HPDE6-E6E7 (cell line): Measurements from ENCODE around the gene CPXM2.

Source experiments
- DNase-seq: peaks from one replicate; pipeline ENCODE4 v3.0.0; 2011; ENCODE audit warnings: missing footprints; ENCODE audit errors: extremely low spot score

Gene CPXM2

DNA sequence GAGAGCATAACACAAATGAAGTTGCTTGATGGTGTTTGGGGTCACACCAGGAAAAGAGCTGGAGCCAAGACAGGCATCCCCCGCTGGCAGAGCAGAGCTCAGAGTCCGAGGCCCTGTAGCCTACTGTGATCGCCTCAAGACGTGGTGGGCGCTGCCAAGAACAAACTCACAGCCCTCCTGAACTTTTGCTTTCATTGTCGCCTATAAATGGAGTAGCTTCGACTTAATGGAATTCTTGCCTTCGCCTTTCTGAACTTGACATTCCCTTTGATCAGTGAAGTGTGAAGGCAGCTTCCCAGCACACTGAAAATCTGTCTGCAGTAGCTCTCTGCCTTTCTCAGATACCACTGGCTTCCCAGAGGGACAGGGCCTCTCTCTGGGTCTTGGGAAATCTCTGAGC lies 21.3 kb downstream of the CPXM2 start:
- DNase-seq: no peak

DNA sequence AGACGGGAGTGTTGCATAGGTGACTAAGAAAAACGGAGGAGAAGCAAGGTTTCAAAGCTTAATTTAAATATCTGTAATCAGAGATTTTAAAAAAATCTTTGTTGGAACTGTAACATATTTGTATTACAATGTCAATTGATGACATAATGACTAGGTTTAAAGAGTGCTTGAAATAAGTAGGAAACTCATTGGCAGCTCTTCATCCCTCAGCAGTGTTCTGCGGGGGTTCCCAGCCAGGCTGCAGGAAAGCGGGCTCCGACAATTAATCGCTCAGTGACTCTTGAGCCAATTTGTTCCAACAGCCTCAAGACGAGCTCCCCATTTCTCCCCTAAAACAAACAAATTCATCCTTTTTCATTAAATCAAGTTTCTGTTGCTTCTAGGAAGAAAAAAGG lies 22.6 kb downstream of the CPXM2 start:
- no peak for DNase-seq

DNA sequence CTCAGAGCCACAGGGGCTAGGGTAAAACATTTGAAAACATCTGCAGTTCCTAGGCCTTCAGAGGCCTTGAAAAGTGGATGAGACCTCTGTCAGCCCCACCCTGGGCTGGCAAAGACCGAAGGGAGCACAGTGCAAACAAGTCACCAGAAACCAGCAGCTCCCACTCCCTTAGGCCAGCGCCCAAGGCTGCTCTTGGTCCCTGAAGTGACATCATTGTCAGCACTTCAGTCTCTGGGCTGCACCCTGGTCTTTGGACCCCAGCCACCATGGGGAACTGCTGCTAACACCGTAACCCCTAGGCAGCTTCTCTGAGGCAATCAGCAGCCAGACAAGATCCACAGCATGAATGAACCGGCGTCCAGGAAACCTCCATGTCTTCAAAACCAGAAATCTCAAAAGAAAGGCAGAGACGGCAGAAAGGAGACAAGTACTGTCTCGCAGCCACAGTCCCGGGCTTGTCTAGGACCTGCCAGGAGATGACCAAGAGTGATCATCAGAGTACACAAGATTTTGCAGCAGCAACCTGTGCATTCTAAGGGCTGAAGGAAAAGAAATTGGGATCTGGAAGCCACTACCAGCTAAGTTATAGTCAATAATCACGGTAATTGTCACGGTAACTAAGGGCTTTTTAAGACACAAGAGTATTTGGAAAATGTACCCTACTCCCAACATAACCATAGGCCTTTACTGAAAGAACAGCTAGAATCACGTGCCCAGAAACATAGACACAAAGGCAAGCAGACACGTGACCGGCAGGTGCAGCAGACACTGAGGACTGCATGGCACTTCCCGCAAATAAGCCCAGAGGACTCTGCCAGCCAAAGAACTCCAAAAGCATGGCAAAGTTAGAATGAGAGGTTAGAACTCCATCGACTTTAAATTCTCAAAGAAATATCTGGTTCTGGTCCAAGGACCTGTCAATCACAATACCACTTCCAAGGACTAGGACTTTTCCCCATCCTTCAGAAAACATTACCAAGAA lies 23.3 kb downstream of the CPXM2 start:
- no peak for DNase-seq

DNA sequence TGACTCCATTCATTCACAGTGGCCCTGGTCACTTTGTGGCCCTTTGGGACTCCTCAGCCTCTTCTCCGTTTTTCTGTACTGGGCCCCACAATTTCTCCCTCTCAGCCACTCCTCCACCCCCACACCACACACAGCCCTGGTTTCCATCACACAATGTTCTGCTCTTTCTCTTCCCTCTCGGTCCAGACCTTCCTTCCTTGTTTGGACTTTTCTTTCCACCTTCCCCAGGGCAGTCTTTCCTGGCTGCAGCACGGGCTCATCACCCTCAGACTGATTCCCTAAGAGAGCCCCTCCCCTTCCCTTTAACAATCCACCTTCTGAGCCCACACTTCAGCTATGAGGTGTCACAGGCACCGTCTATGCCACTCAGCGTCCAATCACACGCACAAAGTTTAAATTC lies 25.7 kb downstream of the CPXM2 start:
- no peak for DNase-seq

DNA sequence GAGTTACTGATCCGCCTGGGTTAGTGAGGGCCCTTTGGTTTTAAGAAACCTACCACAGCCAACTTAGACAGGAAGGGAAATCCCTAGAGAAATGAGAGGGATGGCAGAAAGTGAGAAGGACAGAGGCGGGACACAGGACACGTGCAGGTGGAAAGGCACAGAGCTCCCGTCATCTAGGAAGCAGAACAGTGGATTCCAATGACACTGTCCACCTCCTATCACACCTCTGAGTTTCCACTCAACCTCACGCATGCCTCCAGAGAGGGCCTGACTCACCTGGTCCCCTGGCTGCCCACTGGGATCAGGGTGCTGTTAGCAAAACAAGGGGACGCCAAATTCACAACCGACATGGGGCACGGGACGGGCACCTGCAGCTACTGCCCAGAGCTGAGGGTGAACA lies 26.3 kb downstream of the CPXM2 start:
- DNase-seq: no peak

DNA sequence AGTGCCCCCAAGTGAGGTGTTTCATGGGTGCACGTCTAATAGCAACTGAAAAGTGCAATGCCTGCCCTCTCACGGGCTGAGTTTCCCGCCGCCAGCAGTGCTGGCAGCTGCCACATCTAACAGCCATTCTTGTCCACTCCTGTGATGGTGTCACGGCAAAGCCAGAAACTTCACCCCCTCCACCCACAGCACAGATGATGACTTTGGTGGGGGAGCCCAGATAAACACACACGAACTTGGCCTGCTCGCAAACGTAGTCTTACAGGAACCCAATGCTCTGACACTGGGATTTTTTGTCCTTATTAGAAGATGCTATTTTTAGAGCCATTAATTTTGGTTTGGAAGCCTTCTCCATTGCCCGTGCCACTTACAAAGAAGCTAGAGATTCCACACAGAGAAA lies 26.7 kb downstream of the CPXM2 start:
- DNase-seq: no peak

DNA sequence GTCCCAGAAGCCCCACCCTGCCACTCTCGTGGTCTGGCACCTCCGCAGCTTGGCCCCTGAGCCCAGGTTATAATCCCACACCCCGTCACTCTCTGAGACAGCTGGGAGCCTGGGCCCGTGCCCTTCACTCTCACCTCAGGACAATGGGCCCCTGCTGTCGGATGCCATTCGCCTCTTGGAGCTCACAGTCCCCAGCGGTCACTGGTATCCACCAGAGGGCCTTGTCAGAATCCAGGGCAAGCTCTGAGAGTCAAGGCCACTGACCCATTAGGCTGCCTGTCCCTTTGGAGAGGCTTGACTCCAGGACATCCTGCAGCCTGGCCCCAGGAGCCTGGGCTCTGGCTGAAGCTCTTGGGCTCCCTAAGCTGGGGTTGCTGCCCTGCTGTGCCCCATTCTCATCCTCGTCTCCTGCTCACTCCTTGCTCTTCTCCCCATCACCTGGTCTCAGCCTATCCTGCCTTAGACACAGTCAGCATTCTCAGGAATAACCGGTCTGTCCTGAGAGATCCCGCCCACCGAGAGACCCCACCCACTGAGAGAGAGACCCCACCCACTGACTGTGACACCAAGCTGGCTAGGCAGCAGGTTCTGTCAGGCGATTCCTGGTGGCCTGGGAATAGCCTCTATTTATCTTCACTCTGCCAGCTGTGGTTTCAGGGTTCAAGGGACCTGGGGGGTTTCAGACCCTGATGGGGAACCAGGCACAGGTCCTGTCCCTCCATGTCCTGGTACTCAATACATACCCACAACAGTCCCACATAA lies 27.7 kb downstream of the CPXM2 start:
- DNase-seq: no peak

DNA sequence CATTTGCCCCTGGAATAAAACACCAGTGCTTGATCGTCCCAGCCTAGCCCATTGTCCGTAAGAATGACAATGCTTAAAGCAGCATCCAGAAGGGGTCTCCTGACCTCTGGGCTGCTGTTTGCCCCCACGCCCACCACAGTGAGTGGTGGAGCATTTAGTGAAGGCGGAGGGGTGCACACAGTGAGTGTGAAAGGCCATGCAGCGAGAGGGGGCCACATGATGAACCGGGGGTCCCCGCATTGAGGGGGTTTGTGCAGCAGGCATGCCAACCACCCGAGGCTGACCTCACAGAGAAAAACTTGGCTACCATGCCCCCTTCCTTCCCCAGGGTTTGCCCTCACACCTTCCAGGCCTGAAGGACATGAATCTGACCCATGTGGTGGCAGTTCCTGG lies 28.4 kb downstream of the CPXM2 start:
- DNase-seq: no peak

DNA sequence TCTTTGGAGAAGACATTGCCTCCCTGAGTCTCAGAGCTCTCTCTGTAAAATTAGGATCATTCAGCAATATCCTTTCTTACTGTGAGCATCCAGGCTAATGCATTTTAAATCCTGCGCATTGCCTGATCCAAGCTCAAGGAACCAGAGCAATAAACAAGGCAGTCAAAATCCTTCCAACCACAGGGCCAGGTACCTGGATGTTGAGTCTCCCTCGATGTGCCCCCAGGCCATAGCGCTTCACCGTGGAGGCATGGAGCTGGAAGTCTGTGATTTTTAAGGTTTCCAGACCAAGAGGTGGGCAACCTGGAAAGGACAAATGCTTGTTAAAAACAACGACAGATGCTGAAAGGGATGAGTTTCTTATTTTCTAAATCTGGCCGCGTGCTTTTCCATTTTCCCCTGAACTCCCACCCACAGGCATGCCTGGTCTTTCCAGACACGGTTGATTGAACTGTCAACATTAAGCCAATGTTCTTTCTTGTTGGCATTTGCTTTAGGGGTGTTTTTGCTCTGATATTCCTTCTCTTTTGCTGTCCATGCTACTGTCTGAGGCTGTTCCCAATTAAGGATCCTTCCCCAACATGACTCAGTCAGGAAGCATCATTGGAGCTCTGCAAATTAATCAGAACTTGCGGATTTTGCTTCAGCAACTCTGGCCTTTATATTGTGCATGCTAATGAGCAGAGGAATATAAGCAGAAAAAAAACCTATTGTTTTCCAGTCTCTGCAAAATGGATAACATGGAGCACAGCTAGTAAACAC lies 29.0 kb downstream of the CPXM2 start:
- DNase-seq: no peak

DNA sequence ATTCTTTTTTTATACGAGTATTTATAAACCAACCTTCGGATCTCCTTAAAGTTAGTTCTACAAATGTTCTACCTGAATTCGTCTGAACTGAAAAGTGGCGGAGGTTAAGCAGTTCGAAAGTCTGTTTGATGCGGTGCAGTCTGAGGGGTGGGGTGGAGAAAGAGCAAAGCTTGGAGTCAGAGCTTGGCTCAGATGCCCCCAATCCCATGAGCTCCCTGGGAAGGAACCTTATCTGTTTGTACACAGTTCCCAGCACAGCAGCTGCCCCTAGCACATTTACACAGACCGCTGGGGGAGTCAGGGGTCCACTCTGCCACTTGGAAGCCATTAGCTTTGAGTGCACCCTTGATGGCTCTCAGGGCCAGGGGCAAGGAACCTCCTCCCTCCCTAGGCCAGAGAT lies 30.8 kb downstream of the CPXM2 start:
- no peak for DNase-seq

DNA sequence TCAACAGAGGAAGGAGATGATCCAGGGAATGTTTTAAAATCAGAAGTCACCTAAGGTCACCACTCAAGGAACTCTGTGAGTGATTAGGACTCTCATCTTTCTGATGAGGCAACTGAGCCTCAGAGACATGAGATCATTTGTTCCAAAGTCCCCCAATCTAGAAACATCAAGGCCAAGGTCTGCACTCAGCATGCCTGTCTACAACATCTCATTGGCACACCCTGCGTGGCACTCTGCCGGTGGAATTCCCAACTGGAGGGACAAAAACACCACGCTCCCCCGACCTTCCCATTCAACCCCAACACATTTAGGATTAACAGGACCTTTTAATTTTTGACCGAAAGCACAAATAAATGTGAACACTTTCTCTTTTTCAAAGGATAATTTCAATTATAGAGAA lies 31.4 kb downstream of the CPXM2 start:
- no peak for DNase-seq

DNA sequence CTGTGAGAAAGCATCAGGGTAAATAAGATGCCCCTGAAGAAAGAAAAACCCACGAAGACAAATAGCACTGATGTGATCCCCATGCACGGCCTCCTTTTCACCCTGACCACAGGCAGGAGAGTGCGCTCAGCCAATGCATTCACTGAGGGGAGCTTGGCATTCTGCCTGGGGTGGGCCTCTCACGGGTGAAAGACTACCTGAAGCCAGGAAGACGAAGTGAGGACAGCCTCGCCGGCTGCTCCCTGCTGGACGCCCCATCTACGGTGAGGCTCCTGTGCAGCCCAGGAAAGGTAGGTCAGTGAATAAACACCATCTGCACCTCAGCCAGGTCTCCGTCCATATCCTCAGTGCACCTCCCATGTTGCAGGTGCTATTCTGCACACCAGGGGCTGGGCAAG lies 32.0 kb downstream of the CPXM2 start:
- no peak for DNase-seq

DNA sequence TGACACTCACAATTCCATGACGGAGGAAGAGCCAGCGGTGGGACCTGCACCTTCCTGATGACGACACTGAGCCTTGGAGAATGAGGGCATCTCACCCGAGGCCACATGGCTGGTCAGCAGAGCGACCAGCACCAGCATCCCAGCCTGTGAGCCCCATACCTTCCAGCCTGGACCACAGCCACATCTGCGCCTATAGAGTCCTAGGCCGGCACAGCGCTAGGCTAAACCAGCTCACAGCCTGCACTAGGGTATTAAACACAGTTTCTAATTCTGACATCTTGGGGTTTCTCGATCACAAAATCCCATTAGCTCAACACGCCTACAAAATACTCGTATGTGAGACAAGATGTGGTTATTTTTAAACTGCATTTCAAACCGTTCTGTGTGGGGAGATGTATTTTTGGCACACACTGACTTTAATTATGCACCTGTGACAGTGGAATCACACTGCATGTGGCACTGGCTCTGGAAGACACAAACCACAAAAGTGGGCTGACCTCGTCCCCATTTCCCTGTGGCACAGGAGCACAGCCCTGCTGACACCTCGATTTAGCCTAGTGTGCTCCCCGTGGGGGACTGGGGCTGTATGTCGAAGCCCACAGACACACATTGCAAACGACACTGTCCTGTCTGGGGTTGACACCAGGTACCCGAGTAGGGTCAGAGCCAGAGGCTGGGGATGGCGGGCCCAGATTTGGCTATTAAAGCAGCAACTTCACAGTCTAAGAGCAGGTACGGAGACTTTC lies 32.5 kb downstream of the CPXM2 start:
- DNase-seq: no peak

DNA sequence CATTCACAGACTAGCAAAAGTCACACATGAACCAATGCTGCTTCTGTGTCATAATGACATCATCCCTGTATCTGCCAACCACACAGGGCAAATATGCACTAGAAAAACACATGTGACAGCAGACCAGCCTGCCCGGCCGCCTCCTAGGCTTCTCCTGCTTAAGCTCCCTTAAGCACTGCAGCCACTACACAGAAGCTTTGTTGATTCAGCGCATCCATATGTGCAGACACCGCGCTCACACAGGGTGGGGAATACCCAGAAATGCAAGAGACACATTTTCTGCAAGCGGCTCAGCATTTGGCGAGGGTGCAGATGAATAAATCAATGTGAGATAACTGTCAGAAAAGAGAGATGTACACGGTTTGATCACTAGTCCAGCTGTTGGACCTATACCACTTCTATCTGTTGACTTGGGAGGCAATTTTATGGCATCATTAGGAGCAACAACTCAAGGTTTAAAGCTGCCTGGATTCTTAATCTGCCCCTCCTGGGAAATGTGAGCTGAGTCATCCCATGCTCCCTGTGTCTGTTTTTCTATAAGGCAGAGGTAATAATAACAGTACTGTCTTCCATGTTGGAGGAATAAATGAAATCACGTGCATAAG lies 33.4 kb downstream of the CPXM2 start:
- no peak for DNase-seq

DNA sequence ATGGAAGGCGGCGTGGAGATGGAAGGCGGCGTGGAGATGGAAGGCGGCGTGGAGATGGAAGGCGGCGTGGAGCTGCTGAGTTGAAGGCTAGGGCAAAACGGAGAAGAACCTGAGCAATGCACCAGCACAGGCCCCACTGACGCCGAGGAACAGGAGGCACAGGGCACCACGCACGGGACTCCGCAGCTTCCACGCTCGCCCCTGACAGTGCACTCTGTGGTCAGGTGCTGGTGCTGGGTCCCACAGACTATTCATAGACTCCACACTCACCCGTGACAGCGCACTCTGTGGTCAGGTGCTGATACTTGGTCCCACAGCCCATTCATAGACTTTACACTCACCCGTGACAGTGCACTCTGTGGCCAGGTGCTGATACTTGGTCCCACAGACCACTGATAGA lies 34.0 kb downstream of the CPXM2 start:
- no peak for DNase-seq

DNA sequence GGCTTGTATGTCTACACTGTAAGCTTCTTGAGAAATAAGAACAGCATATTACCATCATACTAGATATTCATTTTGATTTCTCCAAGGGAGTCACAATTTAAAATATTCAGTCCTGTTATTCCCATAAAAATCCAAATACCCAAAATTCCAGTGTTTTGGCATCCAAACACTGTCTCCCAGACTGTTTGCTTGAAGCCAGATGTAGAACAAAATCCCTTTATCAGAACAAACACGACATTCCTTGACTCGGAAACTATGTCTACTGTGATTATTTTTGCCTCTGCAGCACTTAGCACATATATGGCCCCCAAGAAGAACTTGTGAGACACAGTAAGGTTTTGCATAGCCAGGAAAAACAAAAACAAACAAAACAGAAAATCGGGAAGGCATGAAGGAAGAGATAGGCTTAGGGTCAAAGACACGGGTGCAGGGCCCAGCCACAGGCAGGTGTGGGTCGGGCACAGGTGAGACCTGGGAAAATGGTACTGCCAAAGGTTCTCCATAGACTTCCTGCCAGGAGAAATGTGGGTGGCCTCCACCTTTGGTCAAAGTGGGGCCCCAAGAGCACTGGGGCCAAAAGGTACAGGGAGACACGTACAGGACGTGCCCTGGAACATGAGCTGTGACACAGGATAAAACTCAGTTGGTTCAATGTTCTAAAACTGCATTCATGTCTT lies 36.5 kb downstream of the CPXM2 start:
- no peak for DNase-seq

DNA sequence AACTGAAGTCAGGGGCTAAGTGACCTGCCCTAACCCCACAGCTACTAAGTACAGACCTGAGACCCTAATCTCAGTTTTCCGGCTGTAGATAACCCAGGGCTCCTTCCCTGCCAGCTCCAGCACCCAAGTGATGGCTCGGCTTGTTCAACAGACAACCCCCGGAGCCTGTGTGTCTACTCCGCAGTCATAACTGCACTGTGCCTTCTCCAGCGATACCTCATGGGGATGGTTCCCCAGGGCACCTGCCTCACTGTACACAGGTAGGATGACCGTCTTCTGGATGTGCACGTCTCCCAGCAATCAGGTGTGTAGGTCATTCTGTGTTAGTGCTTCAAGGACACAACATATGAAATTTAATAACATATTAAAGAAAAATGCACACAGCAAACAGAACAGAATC lies 37.1 kb downstream of the CPXM2 start:
- no peak for DNase-seq

DNA sequence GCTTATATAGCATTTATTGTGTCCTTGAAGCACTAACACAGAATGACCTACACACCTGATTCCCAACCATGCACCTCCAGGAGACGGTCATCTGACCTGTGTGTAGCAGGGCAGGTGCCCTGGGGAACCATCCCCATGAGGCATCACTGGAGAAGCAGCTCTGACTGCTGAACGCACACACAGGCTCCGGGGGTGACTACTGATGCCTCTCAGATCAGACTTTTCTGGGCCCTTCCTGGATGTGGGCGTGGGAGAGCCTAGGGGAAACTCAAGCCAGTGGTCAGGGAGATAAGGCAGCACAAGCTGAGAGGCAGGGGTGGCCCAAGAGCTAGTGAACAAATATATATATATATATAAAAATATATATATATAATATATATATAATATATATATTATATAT lies 37.6 kb downstream of the CPXM2 start:
- DNase-seq: no peak

DNA sequence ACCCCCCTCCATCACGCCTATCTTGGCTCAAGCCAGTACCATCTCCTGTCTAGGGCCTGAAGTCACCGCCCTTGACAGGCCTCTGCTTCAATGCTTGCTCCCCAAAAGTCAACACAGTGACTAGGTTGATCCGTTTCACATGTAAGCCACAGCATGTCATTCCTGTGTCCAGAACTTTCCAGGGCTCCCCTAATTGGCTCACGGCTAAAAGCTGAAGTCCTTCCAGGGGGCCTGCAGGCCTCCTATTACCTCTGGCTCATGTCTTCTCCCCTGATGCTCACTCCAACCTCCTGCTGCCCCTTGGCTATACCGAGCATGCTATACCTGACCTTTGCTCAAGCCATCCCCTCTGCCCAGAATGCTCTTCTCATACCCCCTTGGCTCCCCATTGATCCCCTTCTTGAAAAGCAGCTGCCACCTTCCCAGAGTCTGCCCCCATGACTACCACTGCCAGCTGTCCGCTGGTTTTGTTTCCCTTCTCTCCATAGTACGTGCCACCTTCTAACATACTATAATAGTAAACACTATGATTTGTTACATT lies 39.1 kb downstream of the CPXM2 start:
- DNase-seq: no peak
